WI38 (cell line): ENCODE results near the gene GLRX.
"Not testable (repeated sequence)": the region's sequence is repeated elsewhere in the genome, so short reads cannot be mapped to it uniquely, and the experiment has no call there.

Experiments
- H3K4me3 ChIP-seq: 2 replicates; pipeline ENCODE4 v1.5.1; 2011; ENCODE audit warnings: low read depth, mild to moderate bottlenecking, control low read depth, low read length
- TF ChIP-seq, protein P1 (sequence below): IDR thresholded peaks from 2 replicates; pipeline ENCODE4 v1.5.1; 2012; ENCODE audit warnings: low read depth, mild to moderate bottlenecking, control low read depth, low read length

The GLRX gene

DNA sequence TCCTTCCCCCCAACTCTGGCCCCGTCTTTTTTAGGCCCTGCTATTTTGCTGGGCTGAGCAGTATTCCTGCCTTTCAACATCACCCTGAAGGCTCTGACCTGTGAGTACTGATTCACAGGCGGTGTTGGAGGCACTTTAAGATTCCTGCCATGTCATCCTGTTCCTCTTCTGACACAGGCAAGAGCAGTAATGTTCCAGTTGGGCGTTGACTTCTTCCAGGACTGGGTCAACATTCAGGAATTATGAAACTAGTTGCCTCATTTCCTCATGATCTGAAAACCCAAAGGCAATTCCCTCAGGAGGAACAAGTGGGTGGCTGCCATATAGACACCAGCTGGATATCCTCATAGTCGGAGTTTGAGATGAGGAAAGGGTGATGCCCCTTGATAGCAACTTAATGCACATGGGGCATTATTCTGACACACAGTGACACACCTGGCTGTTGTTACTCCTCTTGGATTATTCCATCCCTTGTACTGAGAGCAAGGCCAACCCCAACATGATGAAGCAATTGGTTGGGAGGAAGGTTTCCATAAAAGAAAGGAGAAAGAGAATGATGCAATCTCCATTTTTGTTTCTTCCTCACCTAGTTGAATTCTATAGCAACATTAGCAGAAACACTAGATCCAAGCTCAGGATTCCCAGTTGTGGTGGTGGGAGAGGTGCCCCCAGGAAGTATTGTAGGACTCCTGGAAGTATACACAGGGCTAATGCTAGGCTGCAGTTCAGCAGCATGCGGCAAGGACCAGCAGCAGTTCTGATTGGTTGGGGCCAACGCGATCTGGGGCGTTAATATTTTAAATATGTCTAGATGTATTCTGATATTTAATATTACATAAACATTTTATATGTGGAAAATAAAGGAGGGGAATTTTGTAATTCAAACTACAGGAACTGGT, 19.6 kb upstream of the GLRX start:
- TF ChIP-seq, protein P1, sequence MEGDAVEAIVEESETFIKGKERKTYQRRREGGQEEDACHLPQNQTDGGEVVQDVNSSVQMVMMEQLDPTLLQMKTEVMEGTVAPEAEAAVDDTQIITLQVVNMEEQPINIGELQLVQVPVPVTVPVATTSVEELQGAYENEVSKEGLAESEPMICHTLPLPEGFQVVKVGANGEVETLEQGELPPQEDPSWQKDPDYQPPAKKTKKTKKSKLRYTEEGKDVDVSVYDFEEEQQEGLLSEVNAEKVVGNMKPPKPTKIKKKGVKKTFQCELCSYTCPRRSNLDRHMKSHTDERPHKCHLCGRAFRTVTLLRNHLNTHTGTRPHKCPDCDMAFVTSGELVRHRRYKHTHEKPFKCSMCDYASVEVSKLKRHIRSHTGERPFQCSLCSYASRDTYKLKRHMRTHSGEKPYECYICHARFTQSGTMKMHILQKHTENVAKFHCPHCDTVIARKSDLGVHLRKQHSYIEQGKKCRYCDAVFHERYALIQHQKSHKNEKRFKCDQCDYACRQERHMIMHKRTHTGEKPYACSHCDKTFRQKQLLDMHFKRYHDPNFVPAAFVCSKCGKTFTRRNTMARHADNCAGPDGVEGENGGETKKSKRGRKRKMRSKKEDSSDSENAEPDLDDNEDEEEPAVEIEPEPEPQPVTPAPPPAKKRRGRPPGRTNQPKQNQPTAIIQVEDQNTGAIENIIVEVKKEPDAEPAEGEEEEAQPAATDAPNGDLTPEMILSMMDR = no peak
- H3K4me3 ChIP-seq = no peak overlapping the region

DNA sequence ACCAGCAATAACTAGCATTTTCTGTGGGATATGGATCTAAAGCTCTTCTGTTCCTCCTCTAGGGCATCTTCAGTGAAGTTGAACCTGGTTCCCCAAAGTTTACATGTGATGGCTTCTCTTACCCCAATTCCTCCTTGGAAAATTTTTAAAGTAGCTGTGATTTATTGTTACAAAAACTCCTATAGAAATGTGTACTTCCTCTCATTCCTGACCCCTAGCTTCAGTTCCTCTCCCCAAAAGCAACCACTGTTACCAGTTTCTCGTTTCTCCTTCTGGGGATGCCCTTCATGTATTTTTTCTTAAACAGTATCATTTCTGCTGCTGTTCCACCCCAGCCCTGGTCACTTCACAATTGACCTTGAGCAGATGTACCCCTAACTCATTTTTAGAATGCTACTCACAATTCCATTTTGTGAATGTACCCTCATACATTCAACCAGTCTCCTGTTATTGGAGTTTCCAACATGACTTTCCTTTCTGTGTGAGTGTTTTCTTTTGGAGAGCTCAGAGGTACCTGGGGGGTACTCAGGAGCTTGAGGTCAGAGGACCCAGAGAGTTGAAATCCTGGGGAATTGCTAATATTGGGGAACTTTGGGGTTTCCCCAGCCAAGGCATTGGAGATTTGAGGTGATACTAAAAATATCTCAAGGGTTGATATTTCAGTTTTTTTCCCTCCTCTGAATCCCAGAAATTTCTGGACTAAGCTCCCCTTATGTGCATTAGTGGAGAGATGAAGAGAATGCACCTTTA, 18.6 kb upstream of the GLRX start:
- TF ChIP-seq, protein P1 = no peak
- no peak overlapping the region for H3K4me3 ChIP-seq

DNA sequence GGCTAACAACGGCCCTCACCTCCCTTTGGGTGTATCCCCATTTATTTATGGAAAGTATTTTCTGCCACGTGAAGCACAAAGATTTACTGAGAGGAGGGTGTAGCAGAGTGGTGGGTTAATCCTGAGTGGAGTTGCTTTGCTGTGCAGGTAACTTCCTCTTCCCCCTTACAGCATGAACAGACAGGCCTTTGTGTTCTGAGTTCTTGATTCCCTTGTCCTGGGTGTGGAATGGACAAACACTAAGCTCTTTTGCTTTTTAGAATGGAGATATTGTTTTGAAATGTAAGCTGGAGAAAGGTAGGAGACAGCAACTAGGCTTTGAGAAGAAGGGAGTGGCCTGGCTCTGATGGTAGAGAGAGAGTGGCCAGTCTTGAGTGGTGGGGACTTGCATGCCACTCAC, 17.1 kb upstream of the GLRX start:
- TF ChIP-seq, protein P1 = no peak
- H3K4me3 ChIP-seq = no peak overlapping the region

DNA sequence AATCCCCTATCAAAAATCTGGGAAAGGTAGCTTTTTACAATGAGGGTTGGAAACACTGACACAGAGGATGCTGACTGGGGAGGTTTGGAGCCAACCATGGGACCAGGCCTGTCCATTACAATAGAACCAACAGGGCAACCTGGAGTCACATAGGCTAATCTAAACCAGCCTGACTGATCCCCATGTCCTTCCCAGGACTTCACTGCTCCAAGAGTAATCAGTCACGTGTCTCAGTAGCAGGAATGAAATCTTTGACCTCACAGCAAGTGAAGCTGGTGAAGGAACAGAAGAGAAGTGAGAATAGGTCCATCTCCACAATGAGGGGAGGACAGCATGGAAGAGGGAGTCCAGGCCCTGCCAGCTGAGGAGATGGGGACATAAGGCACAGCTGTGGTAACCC, 16.0 kb upstream of the GLRX start:
- H3K4me3 ChIP-seq = no peak overlapping the region
- TF ChIP-seq, protein P1 = no peak

DNA sequence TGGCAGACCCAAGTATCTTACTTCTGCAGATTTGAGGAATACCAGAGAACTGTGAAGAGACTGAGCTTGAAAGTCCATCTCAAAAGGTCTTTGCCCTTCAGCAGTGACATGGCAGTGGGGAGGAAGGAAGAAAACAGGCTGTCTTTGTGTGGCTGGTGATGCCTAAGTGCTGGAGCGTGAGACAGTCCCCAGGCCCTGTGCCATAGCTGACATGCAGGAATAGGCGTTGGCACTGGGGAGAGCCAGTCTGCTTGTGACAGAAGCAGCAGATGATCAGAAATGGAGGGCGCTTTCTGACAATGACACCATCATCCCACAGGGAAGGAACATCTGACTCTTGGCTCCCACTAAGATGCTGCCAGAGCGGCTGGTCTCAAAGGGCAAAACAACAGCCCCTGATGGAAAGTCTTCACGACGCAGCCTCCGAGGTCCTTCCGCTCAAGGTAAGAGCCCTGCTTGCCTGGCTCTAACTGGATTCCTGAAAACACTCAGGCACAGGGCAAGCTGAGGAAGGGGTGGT, 15.5 kb upstream of the GLRX start:
- TF ChIP-seq, protein P1 = no peak
- H3K4me3 ChIP-seq = no peak overlapping the region

DNA sequence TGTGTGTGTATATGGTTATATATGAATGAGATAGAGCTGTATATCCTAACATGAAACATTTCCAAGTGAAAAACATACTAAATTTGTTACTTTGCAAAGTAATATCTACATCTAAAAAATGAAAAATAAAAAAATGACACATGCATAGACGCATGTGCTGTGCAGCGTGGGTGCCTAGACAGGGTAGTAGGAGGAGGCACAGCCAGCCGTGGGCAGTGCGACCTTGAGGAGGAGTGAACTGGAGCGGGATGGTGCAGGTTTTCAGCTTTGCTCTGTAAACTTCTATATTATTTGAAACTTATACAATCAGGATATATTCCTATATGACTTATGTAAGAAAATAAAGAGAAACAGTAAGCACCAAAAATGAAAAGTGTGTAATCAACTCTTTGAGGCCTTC, 15.0 kb upstream of the GLRX start:
- H3K4me3 ChIP-seq = no peak overlapping the region
- TF ChIP-seq, protein P1 = no peak

DNA sequence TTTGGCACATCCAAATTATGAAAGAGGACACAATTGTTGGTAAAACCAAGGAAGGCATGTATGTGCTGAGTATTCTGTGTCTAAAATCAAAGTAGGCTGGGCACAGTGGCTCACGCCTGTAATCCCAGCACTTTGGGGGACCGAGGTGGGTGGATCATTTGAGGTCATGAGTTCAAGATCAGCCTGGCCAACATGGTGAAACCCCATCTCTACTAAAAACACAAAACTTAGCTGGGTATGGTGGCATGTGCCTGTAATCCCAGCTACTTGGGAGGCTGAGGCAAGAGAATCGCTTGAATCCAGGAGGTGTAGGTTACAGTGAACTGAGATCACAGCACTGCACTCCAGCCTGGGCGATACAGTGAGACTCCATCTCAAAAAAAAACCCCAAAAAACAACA, 14.4 kb upstream of the GLRX start:
- not testable (repeated sequence) for H3K4me3 ChIP-seq
